GM23338 (cell line): Measurements from ENCODE around the gene B4GALNT1. TPM values are rescaled to one million over a fixed set of nuclear protein-coding genes. Genes with fewer than 3 reads are reported as not detected.

ENCODE experiments used
- ATAC-seq: fragments of 200-7000 bp; cut with Tn5 transposase; 3 replicates; pipeline ENCODE4 v1.9.1; 2020
- DNase-seq: peaks from one replicate; pipeline ENCODE4 v3.0.0-alpha.2; 2015; ENCODE audit warnings: low spot score
- H2AFZ ChIP-seq: fragments of 200-600 bp; sonication (generic); 2 replicates; pipeline ENCODE4 v1.8.0; 2016; ENCODE audit warnings: antibody characterized with exemption, mild to moderate bottlenecking, moderate library complexity
- H3F3A ChIP-seq: fragments of 200-600 bp; sonication (generic); replicated peaks from 2 replicates; pipeline ENCODE4 v1.8.0; 2017; ENCODE audit warnings: antibody characterized with exemption, mixed run types, low read depth
- H3K27ac ChIP-seq: fragments of 200-600 bp; sonication (generic); 2 replicates; pipeline ENCODE4 v1.6.1; 2016; ENCODE audit warnings: low read depth
- H3K27me3 ChIP-seq: fragments of 200-600 bp; sonication (generic); 2 replicates; pipeline ENCODE4 v1.8.0; 2016; ENCODE audit warnings: mild to moderate bottlenecking, mixed run types, moderate library complexity; ENCODE audit not compliant: insufficient read depth
- H3K36me3 ChIP-seq: fragments of 200-600 bp; sonication (generic); 2 replicates; pipeline ENCODE4 v1.8.0; 2016; ENCODE audit warnings: mild to moderate bottlenecking; ENCODE audit not compliant: insufficient read depth
- H3K4me1 ChIP-seq: fragments of 200-600 bp; sonication (generic); 2 replicates; pipeline ENCODE4 v1.8.0; 2016; ENCODE audit warnings: mild to moderate bottlenecking, moderate library complexity; ENCODE audit not compliant: insufficient read depth
- H3K4me2 ChIP-seq: fragments of 200-600 bp; sonication (generic); 2 replicates; pipeline ENCODE4 v1.7.1; 2017; ENCODE audit warnings: mixed run types
- H3K4me3 ChIP-seq: fragments of 200-600 bp; sonication (generic); 2 replicates; pipeline ENCODE4 v1.6.1; 2016; ENCODE audit warnings: mixed run types
- H3K79me2 ChIP-seq: fragments of 200-600 bp; sonication (generic); replicated peaks from 2 replicates; pipeline ENCODE4 v1.8.0; 2017; ENCODE audit warnings: mild to moderate bottlenecking; ENCODE audit not compliant: insufficient read depth
- H3K9me2 ChIP-seq: fragments of 200-600 bp; sonication (generic); 2 replicates; pipeline ENCODE4 v1.8.0; 2017; ENCODE audit not compliant: insufficient read depth
- H4K20me1 ChIP-seq: fragments of 200-600 bp; sonication (generic); replicated peaks from 2 replicates; pipeline ENCODE4 v1.8.0; 2017; ENCODE audit warnings: mild to moderate bottlenecking; ENCODE audit not compliant: insufficient read depth
- H3K27ac Mint-ChIP-seq: 2 replicates; pipeline ENCODE4 v1.8.0; 2020; ENCODE audit warnings: inconsistent platforms, mild to moderate bottlenecking, moderate library complexity, mixed read lengths
- H3K27me3 Mint-ChIP-seq: 3 replicates; pipeline ENCODE4 v1.8.0; 2022; ENCODE audit warnings: low read depth, mild to moderate bottlenecking, moderate library complexity, mixed read lengths, inconsistent platforms; ENCODE audit not compliant: insufficient read depth, poor library complexity
- H3K36me3 Mint-ChIP-seq: 3 replicates; pipeline ENCODE4 v1.8.0; 2021; ENCODE audit warnings: low read depth, mild to moderate bottlenecking, inconsistent platforms, moderate library complexity, mixed read lengths
- H3K4me1 Mint-ChIP-seq: 3 replicates; pipeline ENCODE4 v1.8.0; 2020; ENCODE audit warnings: mild to moderate bottlenecking, inconsistent platforms, mixed read lengths
- H3K4me3 Mint-ChIP-seq: 3 replicates; pipeline ENCODE4 v1.8.0; 2021; ENCODE audit warnings: moderate library complexity, mild to moderate bottlenecking, inconsistent platforms, mixed read lengths
- H3K9me3 Mint-ChIP-seq: 3 replicates; pipeline ENCODE4 v1.8.0; 2020; ENCODE audit warnings: moderate library complexity, mild to moderate bottlenecking, inconsistent platforms, mixed read lengths
- CREB1 ChIP-seq: fragments of 250-450 bp; sonication (Bioruptor Pico); IDR thresholded peaks from 2 replicates; pipeline ENCODE4 v1.5.0; 2020; ENCODE audit warnings: low read depth, mild to moderate bottlenecking, moderate library complexity
- CTCF ChIP-seq, 2 experiments: fragments of 200-600 bp in 1 of 2; sonication (generic) in 1 of 2; conservative IDR thresholded peaks; 2 replicates each; pipeline versions ENCODE4 v1.5.1 to v1.6.1; 2016 to 2017; ENCODE audit warnings: antibody characterized with exemption in 2 of 2, low read depth in 2 of 2, mild to moderate bottlenecking in 2 of 2, moderate library complexity in 1 of 2
- ETS1 ChIP-seq: IDR thresholded peaks from 2 replicates; pipeline ENCODE4 v1.6.1; 2016; ENCODE audit warnings: antibody characterized with exemption
- EZH2 ChIP-seq: fragments of 200-600 bp; sonication (generic); IDR thresholded peaks from one replicate; pipeline ENCODE4 v1.8.0; 2017; ENCODE audit warnings: antibody characterized with exemption, mild to moderate bottlenecking, low read depth; ENCODE audit not compliant: unreplicated experiment
- EZH2phosphoT487 ChIP-seq: fragments of 200-600 bp; sonication (generic); IDR thresholded peaks from one replicate; pipeline ENCODE4 v1.8.1; 2018; ENCODE audit warnings: antibody characterized with exemption; ENCODE audit not compliant: unreplicated experiment
- JUNB ChIP-seq: IDR thresholded peaks from one replicate; pipeline ENCODE4 v1.6.1; 2016; ENCODE audit warnings: antibody characterized with exemption; ENCODE audit not compliant: unreplicated experiment
- NANOG ChIP-seq: IDR thresholded peaks from 2 replicates; pipeline ENCODE4 v1.6.1; 2016; ENCODE audit warnings: antibody characterized with exemption, borderline replicate concordance
- POLR2AphosphoS5 ChIP-seq: IDR thresholded peaks from 2 replicates; pipeline ENCODE4 v1.6.1; 2016; ENCODE audit warnings: antibody characterized with exemption, low read depth
- REST ChIP-seq: IDR thresholded peaks from one replicate; pipeline ENCODE4 v1.6.1; 2018; ENCODE audit warnings: antibody characterized with exemption; ENCODE audit not compliant: unreplicated experiment
- STAT1 ChIP-seq: IDR thresholded peaks from one replicate; pipeline ENCODE4 v1.6.1; 2016; ENCODE audit warnings: antibody characterized with exemption; ENCODE audit not compliant: unreplicated experiment
- ZNF114 ChIP-seq: fragments of 250-450 bp; sonication (Bioruptor Pico); IDR thresholded peaks from 2 replicates; pipeline ENCODE4 v1.5.0; 2020; ENCODE audit warnings: mild to moderate bottlenecking, moderate library complexity
- ZNF331 ChIP-seq: fragments of 250-450 bp; sonication (Bioruptor Pico); IDR thresholded peaks from 2 replicates; pipeline ENCODE4 v1.5.0; 2020; ENCODE audit warnings: low read depth, mild to moderate bottlenecking, moderate library complexity
- polyA plus RNA-seq: library from polyadenylated mRNA; unstranded; fragments of >200 nt; fragmentation: Nextera tagmentation; extraction: Ambion mirVana; gene quantifications from 2 replicates; pipeline ENCODE4 v1.2.1, GENCODE V29; 2016
- total RNA-seq: library from RNA; depleted of rRNA; stranded (reverse); fragments of >200 nt; shearing (Covaris generic); gene quantifications from 2 replicates; pipeline ENCODE4 v1.2.3, GENCODE V29; 2014

The B4GALNT1 gene
- total and polyA plus RNA-seq, 2 experiments from 2014 or later: 1.3 to 2.4 TPM

- peaks cover 12% of the 10 kb centered on the region for H4K20me1 ChIP-seq
- peaks cover 31% of the 10 kb centered on the region for H3K4me1 ChIP-seq
- no peak for ATAC-seq
- H3K4me3 ChIP-seq: no peak overlapping the region
- H3K4me3 Mint-ChIP-seq: no peak overlapping the region; the same call in 2 of the 3 replicates
- H3K27ac Mint-ChIP-seq: no peak overlapping the region
- peaks cover 100% of the 10 kb centered on the region for H3K27me3 ChIP-seq
- TF ChIP-seq ZNF114: no peak
- no peak for TF ChIP-seq REST
- no peak for TF ChIP-seq NANOG
- H3K9me2 ChIP-seq: no peaks in the 10 kb centered on the region
- no peaks in the 10 kb centered on the region for H3K36me3 ChIP-seq
- peaks cover 12% of the 10 kb centered on the region; the same call in 1 of the 2 replicates for H3F3A ChIP-seq
- no peak for DNase-seq
- H3K79me2 ChIP-seq: no peaks in the 10 kb centered on the region
- no peak overlapping the region for H2AFZ ChIP-seq
- peaks cover 40% of the 10 kb centered on the region for H3K4me1 Mint-ChIP-seq
- peaks cover 100% of the 10 kb centered on the region for H3K27me3 Mint-ChIP-seq
- H3K36me3 Mint-ChIP-seq: peaks cover under 1% of the 10 kb centered on the region; the same call in 1 of the 3 replicates
- no peak overlapping the region for H3K27ac ChIP-seq
- no peaks in the 10 kb centered on the region for H3K9me3 Mint-ChIP-seq
- H3K4me2 ChIP-seq: no peak overlapping the region
Measured at GRCh38 chr12:57623811-57624390, 9.1 kb downstream of the B4GALNT1 start.

GRCh38 chr12:57623385-57623784, 9.6 kb downstream of the B4GALNT1 start:
- no peak for DNase-seq
- Mint-ChIP-seq H3K9me3 (no peaks in the 10 kb centered on the region), H3K27me3 (peaks cover 100% of the 10 kb centered on the region), H3K4me1 (peaks cover 37% of the 10 kb centered on the region), H3K4me3 (no peak overlapping the region), H3K27ac (no peak overlapping the region), H3K36me3 (peaks cover 2% of the 10 kb centered on the region; the same call in 1 of the 3 replicates)
- peaks cover 100% of the 10 kb centered on the region for H3K27me3 ChIP-seq
- H3K79me2 ChIP-seq: no peaks in the 10 kb centered on the region
- no peak overlapping the region for H3K4me2 ChIP-seq
- peaks cover 8% of the 10 kb centered on the region for H4K20me1 ChIP-seq
- no peak overlapping the region for H3K4me3 ChIP-seq
- no peak for ATAC-seq
- H3F3A ChIP-seq: 0 out of 2 replicates have a peak, but pooled peaks cover 13% of the 10 kb centered on the region
- no peak overlapping the region for H3K27ac ChIP-seq
- H3K36me3 ChIP-seq: no peaks in the 10 kb centered on the region; the same call in 1 of the 2 replicates
- peaks cover 30% of the 10 kb centered on the region for H3K4me1 ChIP-seq
- H2AFZ ChIP-seq: no peak overlapping the region
- no peaks in the 10 kb centered on the region for H3K9me2 ChIP-seq
- TF ChIP-seq NANOG: no peak
- no peak for TF ChIP-seq ZNF114
- no peak for TF ChIP-seq CTCF (conservative IDR thresholded peaks at IDR 0.05; ENCODE audit: low read depth in 2 of 2)
- TF ChIP-seq ETS1: no peak
- no peak for TF ChIP-seq EZH2
- TF ChIP-seq POLR2AphosphoS5: no peak
- no peak for TF ChIP-seq ZNF331
- no peak for TF ChIP-seq JUNB
- TF ChIP-seq CREB1 (CRISPR knock-in tag): no peak
- no peak for TF ChIP-seq EZH2phosphoT487
- no peak for TF ChIP-seq STAT1
- TF ChIP-seq REST: no peak
